Lower leg skin (tissue), 3 donors: Measurements from ENCODE around the gene TTYH2.

Experiments
- POLR2A ChIP-seq, 2 donors: fragments of 450-650 bp; IDR thresholded peaks; one replicate each; pipeline ENCODE4 v1.6.1; 2016 to 2017; ENCODE audit warnings: antibody characterized with exemption in 2 of 2, mild to moderate bottlenecking in 1 of 2, moderate library complexity in 1 of 2
- TF ChIP-seq, protein P1 (sequence below), 3 donors: fragments of 450-650 bp; IDR thresholded peaks; one replicate each; pipeline ENCODE4 v1.5.1; 2016; ENCODE audit warnings: antibody characterized with exemption in 3 of 3, mild to moderate bottlenecking in 3 of 3, moderate library complexity in 2 of 3

DNA sequence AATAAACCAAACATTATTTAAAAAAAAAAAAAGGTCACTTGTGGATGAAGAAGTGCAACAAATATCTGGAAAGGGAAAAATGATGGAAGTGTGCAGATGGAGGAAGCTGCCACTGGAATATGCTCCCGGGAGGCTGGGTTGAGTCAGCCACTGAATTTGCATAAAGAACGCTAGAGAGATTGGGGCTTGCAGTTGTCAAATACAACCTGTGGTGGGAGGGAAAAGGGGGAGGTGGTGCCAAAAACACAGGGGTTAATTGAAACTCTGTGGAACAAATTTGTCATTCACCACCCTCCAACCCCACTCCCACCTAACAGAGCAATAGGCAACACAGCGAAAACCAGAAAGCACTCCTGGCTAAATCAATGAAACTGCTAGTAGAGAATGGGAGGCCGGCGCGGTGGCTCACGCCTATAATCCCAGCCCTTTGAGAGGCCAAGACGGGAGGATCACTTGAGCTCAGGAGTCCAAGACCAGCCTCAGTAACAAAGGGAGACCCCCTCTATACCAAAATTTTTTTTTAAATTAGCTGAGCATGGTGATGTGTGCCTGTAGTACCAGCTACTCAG is 47.5 kb upstream of the TTYH2 start:
- TF ChIP-seq, protein P1, sequence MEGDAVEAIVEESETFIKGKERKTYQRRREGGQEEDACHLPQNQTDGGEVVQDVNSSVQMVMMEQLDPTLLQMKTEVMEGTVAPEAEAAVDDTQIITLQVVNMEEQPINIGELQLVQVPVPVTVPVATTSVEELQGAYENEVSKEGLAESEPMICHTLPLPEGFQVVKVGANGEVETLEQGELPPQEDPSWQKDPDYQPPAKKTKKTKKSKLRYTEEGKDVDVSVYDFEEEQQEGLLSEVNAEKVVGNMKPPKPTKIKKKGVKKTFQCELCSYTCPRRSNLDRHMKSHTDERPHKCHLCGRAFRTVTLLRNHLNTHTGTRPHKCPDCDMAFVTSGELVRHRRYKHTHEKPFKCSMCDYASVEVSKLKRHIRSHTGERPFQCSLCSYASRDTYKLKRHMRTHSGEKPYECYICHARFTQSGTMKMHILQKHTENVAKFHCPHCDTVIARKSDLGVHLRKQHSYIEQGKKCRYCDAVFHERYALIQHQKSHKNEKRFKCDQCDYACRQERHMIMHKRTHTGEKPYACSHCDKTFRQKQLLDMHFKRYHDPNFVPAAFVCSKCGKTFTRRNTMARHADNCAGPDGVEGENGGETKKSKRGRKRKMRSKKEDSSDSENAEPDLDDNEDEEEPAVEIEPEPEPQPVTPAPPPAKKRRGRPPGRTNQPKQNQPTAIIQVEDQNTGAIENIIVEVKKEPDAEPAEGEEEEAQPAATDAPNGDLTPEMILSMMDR (IDR thresholded peaks at IDR 0.05), result no peak
- no peak for TF ChIP-seq POLR2A (IDR thresholded peaks at IDR 0.05)
